SK-N-SH (cell line): Measurements from ENCODE around the gene COL4A4. TPM values are rescaled to one million over a fixed set of nuclear protein-coding genes. Genes with fewer than 3 reads are reported as not detected.

Experiments
- CTCF ChIA-PET: fragments of 300-600, 350-600 bp; formaldehyde crosslinking; extraction: SDS; loops from one replicate; lab custom pipeline; 2021; lab: Yijun Ruan, JAX
- POLR2A ChIA-PET: fragments of 350-600 bp; sonication (Branson Sonifier 250); formaldehyde crosslinking; extraction: SDS; loops from one replicate; lab custom pipeline; 2020; ENCODE audit warnings: antibody characterized with exemption, inconsistent platforms; lab: Yijun Ruan, JAX
- DNase-seq: peaks from one replicate; pipeline ENCODE4 v3.0.0; 2012
- H2AFZ ChIP-seq: fragments of 200-600 bp; sonication (generic); 2 replicates; pipeline ENCODE4 v1.8.1; 2016; ENCODE audit warnings: antibody characterized with exemption, mild to moderate bottlenecking, low read depth
- H3F3A ChIP-seq: fragments of 200-600 bp; sonication (generic); replicated peaks from 2 replicates; pipeline ENCODE3; 2016; ENCODE audit warnings: antibody characterized with exemption, mild to moderate bottlenecking; ENCODE audit not compliant: insufficient read depth
- H3K27ac ChIP-seq, 2 experiments: fragments of 200-500 bp in 1 of 2; fragments of 200-600 bp in 1 of 2; sonication (Bioruptor generic) in 1 of 2; sonication (generic), shearing (Covaris generic) in 1 of 2; 2 replicates each; pipeline versions ENCODE4 v1.5.1 to v1.6.1; 2014 to 2016; ENCODE audit warnings: low read depth in 2 of 2, inconsistent platforms in 1 of 2, low read length in 1 of 2, mild to moderate bottlenecking in 1 of 2, mixed read lengths in 1 of 2
- H3K27me3 ChIP-seq: fragments of 200-600 bp; sonication (generic), shearing (Covaris generic); 2 replicates; pipeline ENCODE4 v1.6.1; 2016; ENCODE audit warnings: mixed run types; ENCODE audit not compliant: insufficient read depth
- H3K36me3 ChIP-seq, 2 experiments: fragments of 200-500 bp in 1 of 2; fragments of 200-600 bp in 1 of 2; sonication (Bioruptor generic) in 1 of 2; sonication (generic) in 1 of 2; replicated peaks in 1 of 2; 2 replicates each; pipeline versions ENCODE3 to v1.5.1; 2014 to 2016; ENCODE audit warnings: low read length in 1 of 2, mild to moderate bottlenecking in 1 of 2; ENCODE audit not compliant: insufficient read depth in 2 of 2, control insufficient read depth in 1 of 2
- H3K4me1 ChIP-seq, 2 experiments: fragments of 200-500 bp in 1 of 2; fragments of 200-600 bp in 1 of 2; sonication (Bioruptor generic) in 1 of 2; sonication (generic), shearing (Covaris generic) in 1 of 2; 2 replicates each; pipeline versions ENCODE4 v1.5.1 to v1.6.1; 2014 to 2016; ENCODE audit warnings: low read depth in 1 of 2, low read length in 1 of 2, mixed run types in 1 of 2; ENCODE audit not compliant: insufficient read depth in 2 of 2, control insufficient read depth in 1 of 2
- H3K4me2 ChIP-seq: fragments of 200-600 bp; sonication (generic), shearing (Covaris generic); 2 replicates; pipeline ENCODE4 v1.6.1; 2017; ENCODE audit warnings: mixed run types
- H3K4me3 ChIP-seq, 2 experiments: fragments of 200-500 bp in 1 of 2; fragments of 200-600 bp in 1 of 2; sonication (Bioruptor generic) in 1 of 2; sonication (generic), shearing (Covaris generic) in 1 of 2; 2 replicates each; pipeline versions ENCODE4 v1.5.1 to v1.8.1; 2014 to 2016; ENCODE audit warnings: low read depth in 2 of 2, inconsistent platforms in 1 of 2, low read length in 1 of 2, mild to moderate bottlenecking in 1 of 2, mixed read lengths in 1 of 2, moderate library complexity in 1 of 2
- H3K79me2 ChIP-seq: fragments of 200-600 bp; sonication (generic); 2 replicates; pipeline ENCODE4 v1.8.1; 2017; ENCODE audit warnings: mild to moderate bottlenecking; ENCODE audit not compliant: insufficient read depth
- H3K9ac ChIP-seq: fragments of 200-600 bp; sonication (generic); 2 replicates; pipeline ENCODE4 v1.6.1; 2017; ENCODE audit warnings: mixed run types
- H3K9me2 ChIP-seq: fragments of 200-600 bp; sonication (generic); 2 replicates; pipeline ENCODE4 v1.6.1; 2017; ENCODE audit warnings: mixed run types
- H3K9me3 ChIP-seq: fragments of 200-600 bp; sonication (generic); 2 replicates; pipeline ENCODE4 v1.6.1; 2017; ENCODE audit warnings: mixed run types, mild to moderate bottlenecking, moderate library complexity
- H4K20me1 ChIP-seq: fragments of 200-600 bp; sonication (generic); 2 replicates; pipeline ENCODE4 v1.6.1; 2017; ENCODE audit warnings: mild to moderate bottlenecking, mixed run types; ENCODE audit not compliant: insufficient read depth
- CHD2 ChIP-seq: fragments of 150-350 bp; IDR thresholded peaks from 2 replicates; pipeline ENCODE4 v1.6.1; 2018; ENCODE audit warnings: low read length; ENCODE audit not compliant: partially characterized antibody
- CTCF ChIP-seq: fragments of 200-600 bp; sonication (generic); IDR thresholded peaks from 2 replicates; pipeline ENCODE4 v1.6.1; 2017; ENCODE audit warnings: antibody characterized with exemption, mild to moderate bottlenecking, moderate library complexity
- ELF1 ChIP-seq: IDR thresholded peaks from 2 replicates; pipeline ENCODE4 v1.4.0; 2012
- EP300 ChIP-seq, 2 experiments: IDR thresholded peaks; 2 replicates each; pipeline versions ENCODE4 v1.4.0 to v1.6.1; 2012; ENCODE audit warnings: borderline replicate concordance in 1 of 2, low read depth in 1 of 2, low read length in 1 of 2
- GATA2 ChIP-seq: sonication (generic); formaldehyde crosslinking; IDR thresholded peaks from 2 replicates; pipeline ENCODE4 v1.5.0; 2020; ENCODE audit warnings: mild to moderate bottlenecking, missing genetic modification reagents
- JUND ChIP-seq: IDR thresholded peaks from 2 replicates; pipeline ENCODE4 v1.4.0; 2012
- MEF2A ChIP-seq: IDR thresholded peaks from 2 replicates; pipeline ENCODE4 v1.4.0; 2012; ENCODE audit warnings: low read depth, borderline replicate concordance
- NRF1 ChIP-seq: IDR thresholded peaks from 2 replicates; pipeline ENCODE4 v1.6.1; 2012; ENCODE audit warnings: low read depth, mild to moderate bottlenecking, low read length
- RAD21 ChIP-seq: IDR thresholded peaks from 2 replicates; pipeline ENCODE4 v1.6.1; 2012; ENCODE audit warnings: mild to moderate bottlenecking, low read length
- RCOR1 ChIP-seq: fragments of 150-350 bp; IDR thresholded peaks from 2 replicates; pipeline ENCODE4 v1.6.1; 2017; ENCODE audit warnings: antibody characterized with exemption, low read length
- REST ChIP-seq: IDR thresholded peaks from 2 replicates; pipeline ENCODE4 v1.6.1; 2012; ENCODE audit warnings: mild to moderate bottlenecking, low read depth, low read length, moderate library complexity
- RFX5 ChIP-seq: IDR thresholded peaks from 2 replicates; pipeline ENCODE4 v1.6.1; 2012; ENCODE audit warnings: mild to moderate bottlenecking, improper control_type of control experiment, low read length
- RXRA ChIP-seq: IDR thresholded peaks from 2 replicates; pipeline ENCODE4 v1.4.0; 2012; ENCODE audit warnings: low read depth, mild to moderate bottlenecking, borderline replicate concordance
- TEAD4 ChIP-seq: IDR thresholded peaks from 2 replicates; pipeline ENCODE4 v1.4.0; 2012; ENCODE audit warnings: mild to moderate bottlenecking, borderline replicate concordance; ENCODE audit not compliant: insufficient read depth
- USF1 ChIP-seq: IDR thresholded peaks from 2 replicates; pipeline ENCODE4 v1.4.0; 2012; ENCODE audit warnings: low read depth, borderline replicate concordance
- YY1 ChIP-seq: IDR thresholded peaks from 2 replicates; pipeline ENCODE4 v1.4.0; 2012; ENCODE audit warnings: low read depth, mild to moderate bottlenecking
- ZBTB33 ChIP-seq: IDR thresholded peaks from 2 replicates; pipeline ENCODE4 v1.4.0; 2012; ENCODE audit warnings: low read depth, borderline replicate concordance
- WGBS: methylation state at CpG from one replicate; pipeline ENCODE4 v1.1.6; 2017; ENCODE audit warnings: low lambda C conversion rate; 5-methylcytosine and 5-hydroxymethylcytosine counted together
- polyA plus RNA-seq, 3 experiments: library from polyadenylated mRNA; depleted of rRNA; stranded (reverse); fragments of >200 nt; gene quantifications; 2 replicates each; pipeline ENCODE4 v1.2.3, GENCODE V29; 2012

COL4A4 gene
- polyA plus RNA-seq, 1 of the 3 experiments (the other 2 are of a cell fraction), result not detected

- TF ChIP-seq TEAD4 (no peak), GATA2 (CRISPR knock-in tag) (no peak)
These were observed 169.2 kb downstream of the COL4A4 start (continued) for GRCh38 chr2:226994775-226995174.

GRCh38 chr2:226993171-226993570, 170.8 kb downstream of the COL4A4 start:
- H4K20me1 ChIP-seq, result no peaks in the 10 kb centered on the region
- H2AFZ ChIP-seq, result no peak overlapping the region
- TF ChIP-seq RAD21, result no peak
- TF ChIP-seq EP300 (IDR thresholded peaks at IDR 0.05; ENCODE audit: borderline replicate concordance in 1 of 2, low read depth in 1 of 2, low read length in 1 of 2), result no peak
- no peak for TF ChIP-seq ELF1
- no peak for TF ChIP-seq YY1
- no peak for TF ChIP-seq ZBTB33
- TF ChIP-seq RFX5, result no peak
- no peak for TF ChIP-seq RXRA
- TF ChIP-seq NRF1, result no peak
- TF ChIP-seq CTCF, result no peak
- TF ChIP-seq RCOR1, result no peak
- TF ChIP-seq USF1, result no peak
- no peak for TF ChIP-seq CHD2
- no peak for TF ChIP-seq REST
- TF ChIP-seq JUND, result no peak
- TF ChIP-seq MEF2A, result no peak
- no peak overlapping the region for H3K4me3 ChIP-seq
- H3K36me3 ChIP-seq, result peaks cover 0 to 2% of the 10 kb centered on the region in 2 experiments
- no peaks in the 10 kb centered on the region for H3K9me2 ChIP-seq
- no peaks in the 10 kb centered on the region for H3F3A ChIP-seq
- H3K79me2 ChIP-seq, result no peaks in the 10 kb centered on the region
- no peak overlapping the region for H3K4me2 ChIP-seq
- no peaks in the 10 kb centered on the region for H3K9me3 ChIP-seq
- H3K9ac ChIP-seq, result no peak overlapping the region
- H3K27me3 ChIP-seq, result no peaks in the 10 kb centered on the region
- no peak overlapping the region for H3K27ac ChIP-seq
- ChIA-PET POLR2A (no interaction called here), CTCF (interaction anchor here (1.1 kb wide), 1 partner anchor 191 kb away, joined by 4 read pairs; no protein-coding TSS in a partner anchor)
- H3K4me1 ChIP-seq, result peaks cover 0 to 2% of the 10 kb centered on the region in 2 experiments; a peak in 1 of 4 replicates
- no peak for DNase-seq
- whole genome bisulfite sequencing, result 71% methylated on average over 4 of the region's 4 CpGs
